ENCODE measurements around the gene PRSS36.
"Not testable (repeated sequence)": the region's sequence is repeated elsewhere in the genome, so short reads cannot be mapped to it uniquely, and the experiment has no call there.

PRSS36 gene

DNA sequence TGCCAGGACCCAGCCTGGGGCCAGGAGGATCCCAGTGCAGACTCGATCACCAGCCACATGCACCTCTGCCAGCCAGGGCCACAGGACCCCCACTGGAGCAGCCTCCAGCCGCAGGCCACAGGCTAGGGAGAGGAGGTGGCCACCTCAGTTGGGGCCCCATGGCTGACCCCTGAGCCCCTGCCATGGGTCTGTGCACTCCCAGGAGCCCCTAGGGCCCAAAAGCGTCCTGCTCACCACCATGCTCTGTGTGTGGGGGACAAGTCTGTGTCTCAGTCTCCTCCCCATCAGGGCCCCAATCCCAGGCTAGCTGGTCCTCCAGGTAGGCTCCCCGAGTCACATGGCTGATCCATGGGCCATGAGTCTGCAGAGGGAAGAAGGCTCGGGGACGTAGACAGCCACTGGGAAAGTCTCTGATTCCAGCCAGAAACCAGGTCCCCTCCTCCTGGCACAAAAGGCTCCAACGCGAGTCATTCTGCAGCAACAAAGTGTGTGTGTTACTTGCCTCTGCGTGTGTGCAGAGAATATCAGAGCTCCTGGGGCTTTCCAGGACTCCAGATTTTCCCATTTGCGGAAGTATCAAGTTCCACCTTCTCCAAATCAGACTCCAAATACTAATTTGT lies 8.3 kb downstream of the PRSS36 start:
- no peak for DNase-seq

DNA sequence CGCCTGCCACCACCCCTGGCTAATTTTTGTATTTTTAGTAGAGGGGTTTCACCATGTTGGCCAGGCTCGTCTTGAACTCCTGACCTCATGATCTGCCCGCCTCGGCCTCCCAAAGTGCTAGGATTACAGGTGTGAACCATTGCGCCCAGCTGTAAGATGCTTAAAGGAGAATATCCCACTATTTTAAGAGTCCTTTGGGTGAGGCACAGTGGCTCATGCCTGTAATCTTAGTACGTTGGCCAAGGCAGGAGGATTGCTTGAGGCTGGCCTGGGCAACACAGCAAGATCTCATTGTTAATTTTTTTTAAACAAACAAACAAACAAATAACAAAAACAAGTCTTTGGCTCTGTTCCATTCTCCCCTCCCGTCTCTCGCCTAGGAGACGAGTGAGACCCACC lies 8.8 kb downstream of the PRSS36 start:
- not testable (repeated sequence) for DNase-seq

DNA sequence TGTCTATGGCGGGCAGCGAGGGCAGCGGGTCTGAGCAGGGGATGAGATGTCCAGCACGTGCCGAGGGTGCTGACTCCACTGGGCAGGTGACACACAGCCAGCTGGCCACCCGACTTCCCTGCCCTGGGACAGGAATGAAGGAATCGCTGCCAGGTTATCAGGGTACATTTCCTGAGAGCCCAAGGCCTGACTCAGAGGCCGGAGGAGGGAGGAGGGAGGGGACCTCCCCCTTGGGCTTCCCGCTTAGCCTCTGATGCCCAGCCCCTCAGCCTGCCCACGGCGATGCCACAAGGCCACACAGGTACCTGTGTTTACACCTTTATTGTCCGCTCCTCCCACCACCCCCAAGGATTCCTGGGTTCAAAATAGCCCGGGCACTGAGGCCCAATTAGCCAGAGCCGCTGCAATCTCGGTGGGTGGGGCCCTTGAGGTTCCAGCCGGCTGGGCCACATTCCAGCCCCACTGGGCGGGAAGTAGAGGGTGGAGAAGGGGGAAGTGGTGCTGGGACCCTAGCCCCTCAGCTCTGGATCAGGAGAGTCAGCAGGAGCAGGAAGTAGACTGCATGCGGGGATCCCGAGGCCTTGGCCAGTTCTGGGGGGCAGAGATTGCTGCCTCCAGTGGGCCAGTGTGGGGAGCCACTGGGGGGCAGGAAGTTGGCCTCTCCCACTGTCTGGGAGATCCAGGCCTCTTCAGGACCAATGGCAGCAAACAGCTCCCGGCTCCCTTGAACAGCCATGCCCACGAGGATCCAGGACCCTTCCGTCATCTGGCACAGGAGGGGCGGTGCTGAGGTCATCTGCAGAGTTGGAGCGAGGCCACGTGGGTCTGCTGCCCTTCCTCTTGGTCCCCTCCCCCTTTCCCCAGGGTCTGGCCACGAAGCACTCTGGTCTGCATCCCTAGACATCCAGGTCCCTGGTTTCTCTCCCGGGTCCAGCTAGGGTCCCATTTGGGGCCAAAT lies 11.0 kb downstream of the PRSS36 start:
- no peak for DNase-seq

DNA sequence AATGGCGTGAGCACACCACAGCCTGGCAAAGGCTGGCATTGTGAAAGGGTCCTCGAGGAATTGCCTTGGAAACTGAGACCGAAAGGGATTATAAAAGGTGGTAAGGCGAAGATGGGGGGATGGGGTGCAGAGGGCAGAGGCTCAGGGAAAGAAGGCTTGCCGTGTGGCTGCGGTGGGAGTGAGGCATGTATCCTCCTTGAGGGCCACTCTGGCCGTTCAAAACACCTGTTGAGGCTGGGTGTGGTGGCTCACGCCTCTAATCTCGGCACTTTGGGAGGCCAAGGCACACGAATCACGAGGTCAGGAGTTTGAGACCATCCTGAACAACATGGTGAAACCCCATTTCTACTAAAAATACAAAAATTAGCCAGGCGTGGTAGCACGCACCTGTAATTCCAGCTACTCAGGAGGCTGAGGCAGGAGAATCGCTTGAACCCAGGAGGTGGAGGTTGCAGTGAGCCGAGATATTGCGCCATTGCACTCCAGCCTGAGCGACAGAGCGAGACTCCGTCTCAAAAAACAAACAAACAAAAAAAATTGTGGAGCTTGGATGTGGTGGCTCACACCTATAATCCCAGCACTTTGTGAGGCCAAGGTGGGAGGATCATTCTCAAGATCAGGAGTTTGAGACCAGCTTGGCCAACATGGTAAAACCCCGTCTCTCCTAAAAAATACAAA lies 12.9 kb downstream of the PRSS36 start:
- not testable (repeated sequence) for DNase-seq

DNA sequence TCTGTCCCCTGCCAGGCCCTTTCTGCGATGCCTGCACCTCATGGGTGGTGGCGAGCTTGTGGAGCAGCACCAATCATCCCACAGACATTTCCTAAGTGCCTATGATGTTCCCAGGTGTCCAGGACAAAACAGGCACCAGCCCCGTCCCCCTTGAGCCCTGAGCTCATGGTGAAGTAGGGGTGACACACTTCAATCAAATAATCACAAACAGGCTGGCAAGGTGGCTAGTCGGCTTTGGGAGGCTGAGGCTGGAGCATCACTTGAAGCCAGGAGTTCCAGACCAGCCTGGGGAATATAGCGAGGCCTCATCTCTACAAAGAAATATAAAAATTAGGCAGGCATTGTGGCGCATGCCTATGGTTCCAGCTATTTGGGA lies 13.6 kb downstream of the PRSS36 start:
- DNase-seq: no peak

DNA sequence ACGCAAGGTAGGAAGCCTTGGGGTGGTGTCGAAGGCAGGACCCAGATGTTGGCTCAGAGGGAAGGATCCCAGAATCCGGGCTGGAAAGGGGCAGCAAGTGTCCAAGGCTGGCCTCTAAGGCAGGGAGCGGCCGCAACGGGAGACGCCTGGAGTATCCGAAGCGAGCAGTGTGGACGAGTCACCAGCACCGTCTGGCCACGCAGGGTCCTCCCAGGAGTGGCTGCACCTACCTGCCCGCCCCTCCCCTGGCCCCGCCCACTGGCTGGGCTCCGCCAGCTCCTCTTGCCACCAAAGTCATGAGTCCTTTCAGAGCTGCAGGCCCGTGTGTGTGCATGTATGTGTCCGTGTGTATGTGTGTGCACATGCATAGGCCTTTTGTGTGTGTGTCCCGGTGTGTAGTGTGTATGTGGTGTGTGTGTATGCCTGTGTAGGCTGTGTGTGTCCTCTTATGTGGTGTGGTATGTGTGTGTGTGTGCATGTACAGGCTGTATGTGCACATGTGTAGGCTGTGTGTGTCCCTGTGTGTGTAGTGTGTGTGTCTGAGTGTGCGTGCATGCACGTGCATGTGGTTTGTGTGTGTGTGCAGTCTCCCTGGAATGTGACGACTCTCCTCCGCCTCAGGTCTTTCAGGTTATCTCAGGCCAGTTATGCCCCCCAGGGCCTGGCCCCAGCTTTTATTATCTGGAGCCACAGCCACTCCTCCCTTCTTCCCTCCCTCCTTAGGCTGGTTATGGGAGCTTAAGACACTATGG lies 14.2 kb downstream of the PRSS36 start, which contains the start of gene PRSS8:
Gene PRSS8 (minus strand): TSS at position 193 of the 752 bp plus-strand sequence. CDS start 229 bp downstream, outside the sequence.
- no peak for DNase-seq

DNA sequence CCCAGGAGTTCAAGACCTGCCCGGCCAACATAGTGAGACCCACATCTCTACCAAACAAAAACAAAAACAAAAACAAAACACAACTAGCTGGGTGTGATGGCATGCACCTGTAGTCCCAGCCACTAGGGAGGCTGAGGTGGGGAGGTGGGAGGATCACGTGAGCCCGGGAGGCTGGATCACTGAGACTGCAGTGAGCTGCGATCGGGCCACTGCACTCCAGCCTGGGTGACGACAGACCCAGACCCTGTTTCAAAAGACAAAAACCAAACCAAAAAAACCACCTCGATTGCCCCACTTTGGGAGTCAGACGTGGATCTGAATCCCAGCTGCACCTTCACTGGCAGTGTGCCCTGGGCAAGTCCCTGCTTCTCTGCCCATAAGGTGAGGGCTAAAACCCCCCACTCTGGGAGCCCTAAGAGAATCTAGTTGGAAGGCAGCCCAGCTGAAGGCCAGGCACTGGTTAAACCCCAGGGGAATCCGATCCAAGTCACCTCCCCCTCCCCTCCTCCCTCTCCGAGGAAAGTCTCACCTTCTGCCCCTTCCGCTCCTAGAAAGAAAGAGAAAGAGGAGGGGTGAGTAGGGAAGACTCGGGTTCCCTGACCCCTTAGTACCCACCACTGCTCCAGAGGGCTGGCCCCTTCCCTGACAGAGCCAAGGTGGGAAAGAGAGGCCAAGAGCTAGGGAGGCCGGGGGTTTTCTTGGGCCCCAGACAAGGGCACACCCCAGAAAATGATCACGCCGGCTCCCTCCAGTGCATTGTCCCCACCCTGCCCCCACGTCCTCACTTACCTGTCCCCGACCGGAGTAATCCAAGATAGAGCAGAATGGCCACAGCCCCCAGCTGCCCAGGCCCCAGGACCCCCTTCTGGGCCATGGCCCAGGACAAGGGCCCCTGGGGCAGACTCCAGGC lies 15.0 kb downstream of the PRSS36 start:
- no peak for DNase-seq

DNA sequence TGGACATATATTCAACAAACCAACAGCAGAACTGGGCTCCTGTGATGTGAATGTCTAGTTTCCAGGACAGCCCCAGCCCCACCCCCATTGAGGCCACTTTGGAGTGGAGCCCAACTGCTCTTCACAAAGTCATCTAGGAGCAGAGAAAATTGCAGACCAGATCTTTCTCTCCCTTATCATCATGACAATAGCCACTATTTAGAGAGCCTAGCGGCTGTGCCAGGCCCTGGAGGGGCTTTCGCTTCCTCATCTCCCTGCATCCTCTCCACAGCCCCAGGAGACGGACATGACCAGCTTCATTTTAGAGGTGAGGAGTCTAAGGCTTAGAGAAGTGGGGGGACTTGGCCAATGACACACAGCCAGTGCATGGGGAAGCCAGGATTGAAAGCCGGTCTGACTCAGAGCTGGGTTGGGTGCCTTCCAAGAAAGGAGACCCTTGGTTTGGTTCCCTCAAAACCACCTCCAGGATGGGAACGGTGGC lies 15.7 kb downstream of the PRSS36 start:
- no peak for DNase-seq

DNA sequence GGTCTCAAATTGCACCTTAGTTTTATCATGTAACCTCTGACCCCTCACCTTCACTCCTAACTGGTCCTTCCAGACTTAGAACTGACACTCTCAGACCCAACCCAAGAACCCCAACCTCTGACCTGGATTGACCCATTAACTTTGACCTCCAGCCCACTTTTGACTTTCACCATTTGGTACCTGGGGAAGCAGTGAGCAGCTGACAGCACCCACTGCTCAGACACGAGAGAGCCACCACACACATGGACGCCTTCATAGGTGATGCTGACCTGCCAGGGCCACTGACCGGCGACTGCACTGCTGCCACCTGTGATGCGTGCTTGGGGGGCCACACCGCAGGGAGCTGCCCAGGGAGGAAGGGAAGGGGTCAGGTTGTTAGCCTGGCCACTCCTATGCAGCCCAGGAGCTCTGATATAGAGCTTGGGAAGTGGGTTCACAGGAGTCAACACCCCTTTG lies 16.8 kb downstream of the PRSS36 start:
- no peak for DNase-seq

DNA sequence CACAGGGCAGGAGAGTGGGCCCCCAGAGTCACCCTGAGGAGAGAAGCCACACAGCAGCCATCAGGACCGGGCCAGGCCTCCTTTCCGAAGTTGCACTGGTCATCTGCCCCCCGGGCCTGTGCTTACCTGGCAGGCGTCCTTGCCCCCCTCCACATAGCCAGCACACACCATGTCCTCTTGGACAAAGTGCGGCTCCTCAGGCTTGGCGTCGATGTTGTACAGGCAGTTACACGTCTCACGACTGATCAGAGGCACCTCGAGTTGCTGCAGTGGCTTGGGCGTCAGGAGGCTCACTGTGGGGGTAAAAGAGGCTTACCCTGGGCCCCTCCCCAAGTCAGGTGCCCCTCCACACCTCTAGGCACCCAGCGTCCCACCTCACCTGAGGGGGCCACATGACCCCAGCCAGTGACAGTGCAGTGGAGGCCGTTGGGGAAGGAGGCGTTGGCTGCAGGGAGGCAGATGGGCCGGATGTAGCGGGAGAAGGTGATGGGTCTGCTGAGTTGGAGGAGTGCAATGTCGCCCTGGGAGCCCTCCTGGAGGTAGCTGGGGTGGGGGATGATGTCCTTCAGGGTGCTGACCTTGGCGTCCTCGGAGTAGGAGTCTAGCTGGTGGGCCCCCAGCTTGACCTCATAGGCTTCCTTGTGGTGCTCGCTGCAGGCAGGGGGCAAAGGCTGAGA lies 17.4 kb downstream of the PRSS36 start:
- no peak for DNase-seq

DNA sequence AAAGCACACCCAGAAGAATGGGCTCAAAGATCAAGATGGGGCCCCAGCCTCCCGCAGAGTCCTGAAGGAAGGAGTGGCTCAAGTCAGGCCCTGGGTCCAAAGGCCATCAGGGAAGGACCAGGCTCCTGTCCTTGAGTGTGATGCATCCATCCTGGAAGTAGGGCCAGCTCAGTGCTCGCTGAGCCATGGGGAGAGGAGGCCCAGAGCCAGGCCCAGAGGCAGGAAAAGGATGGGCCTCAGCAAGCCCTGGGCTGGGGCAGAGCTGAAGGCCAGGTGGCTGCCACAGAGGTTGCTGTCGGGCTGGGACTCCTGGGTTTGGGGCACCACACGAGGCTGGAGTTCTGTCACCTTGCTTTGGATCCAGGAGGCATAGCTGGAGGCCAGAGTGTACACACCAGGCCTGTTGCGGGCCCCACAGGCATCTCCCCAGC lies 18.0 kb downstream of the PRSS36 start:
- no peak for DNase-seq

DNA sequence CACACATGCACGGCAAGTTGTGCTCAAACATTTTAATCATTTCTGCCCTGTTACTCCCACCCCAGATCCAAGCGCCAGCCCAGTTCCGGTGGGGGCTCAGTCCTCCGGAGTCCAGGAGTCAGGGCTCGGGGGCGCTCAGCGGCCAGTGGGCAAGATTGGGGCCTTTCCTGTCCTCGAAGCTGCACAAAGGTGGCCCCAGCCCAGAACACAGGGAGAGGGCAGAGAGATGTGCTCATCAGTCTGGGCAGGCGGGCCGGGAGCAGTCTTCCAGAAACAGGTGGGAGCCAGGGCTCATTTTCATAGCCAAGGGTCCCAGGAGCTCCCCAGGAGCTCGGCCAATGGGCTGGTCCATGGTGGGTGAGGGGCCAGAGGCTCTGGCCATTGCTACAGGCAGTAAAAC lies 18.4 kb downstream of the PRSS36 start:
- DNase-seq: no peak

DNA sequence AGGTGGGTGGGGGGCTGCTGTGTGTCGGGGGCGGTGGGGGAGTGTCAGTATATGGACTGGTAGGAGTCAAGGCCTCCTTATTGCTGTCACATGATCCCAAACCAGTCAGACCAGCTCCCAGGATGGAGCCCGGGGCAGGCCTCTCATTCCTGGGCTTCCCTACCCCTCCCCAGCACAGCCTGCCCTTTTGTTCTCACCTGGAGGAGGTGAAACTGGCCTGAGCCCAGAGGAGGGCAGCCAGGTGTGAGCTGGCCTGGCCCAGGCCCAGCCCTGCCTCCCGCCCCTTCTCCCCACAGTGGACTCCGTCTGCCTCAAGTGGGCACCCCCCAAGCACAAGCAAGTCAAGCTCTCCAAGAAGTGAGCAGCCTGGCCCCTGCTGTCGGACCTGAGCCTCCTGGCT lies 19.0 kb downstream of the PRSS36 start:
- no peak for DNase-seq

DNA sequence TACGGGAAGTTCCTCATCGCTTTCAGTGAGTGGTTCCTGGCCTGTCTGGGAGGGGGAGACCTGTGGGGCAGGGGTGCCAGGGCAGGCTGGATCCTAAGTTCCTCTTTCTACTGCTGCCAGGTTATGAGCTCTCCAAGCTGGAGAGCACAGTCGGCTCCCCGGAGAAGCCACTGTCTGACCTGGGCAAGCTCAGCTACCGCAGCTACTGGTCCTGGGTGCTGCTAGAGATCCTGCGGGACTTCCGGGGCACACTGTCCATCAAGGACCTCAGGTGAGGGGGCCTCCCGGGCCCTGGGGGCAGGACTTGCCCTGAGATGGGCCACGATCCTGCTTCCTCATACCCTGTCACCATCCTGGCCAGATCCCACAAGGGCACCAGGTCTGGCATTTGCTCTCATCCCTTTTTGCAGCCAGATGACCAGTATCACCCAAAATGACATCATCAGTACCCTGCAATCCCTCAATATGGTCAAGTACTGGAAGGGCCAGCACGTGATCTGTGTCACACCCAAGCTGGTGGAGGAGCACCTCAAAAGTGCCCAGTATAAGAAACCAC lies 19.5 kb downstream of the PRSS36 start:
- no peak for DNase-seq

DNA sequence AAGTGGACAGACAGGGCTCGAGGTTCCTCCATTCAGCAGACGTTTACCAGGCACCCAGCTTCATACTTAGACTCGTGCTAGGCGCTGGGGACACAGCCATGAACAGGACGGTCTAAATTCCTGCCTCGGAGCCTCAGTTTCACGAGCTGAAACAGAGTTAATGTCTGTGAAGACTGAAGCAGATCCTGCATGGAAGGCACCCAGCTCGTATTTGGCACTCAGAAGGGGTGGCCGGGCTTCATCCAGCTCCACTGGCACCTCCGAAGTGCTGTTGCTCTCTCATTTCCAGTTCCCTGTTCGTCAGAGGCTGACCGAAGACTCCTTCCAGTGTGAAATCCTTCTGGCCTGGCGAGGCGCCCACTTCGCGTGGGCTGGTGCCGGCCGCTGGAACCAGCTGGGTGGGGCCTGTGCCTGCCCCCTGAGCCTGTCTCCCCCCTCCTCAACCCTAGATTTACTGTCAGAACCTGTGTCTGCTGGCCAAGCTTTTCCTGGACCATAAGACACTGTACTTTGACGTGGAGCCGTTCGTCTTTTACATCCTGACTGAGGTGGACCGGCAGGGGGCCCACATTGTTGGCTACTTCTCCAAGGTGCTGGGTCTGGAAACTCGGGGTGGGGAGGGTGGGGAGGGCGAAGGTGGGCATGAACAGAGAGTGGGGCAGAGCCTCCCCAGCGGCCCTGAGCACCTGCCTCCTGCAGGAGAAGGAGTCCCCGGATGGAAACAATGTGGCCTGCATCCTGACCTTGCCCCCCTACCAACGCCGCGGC lies 20.1 kb downstream of the PRSS36 start:
- DNase-seq: no peak

DNA sequence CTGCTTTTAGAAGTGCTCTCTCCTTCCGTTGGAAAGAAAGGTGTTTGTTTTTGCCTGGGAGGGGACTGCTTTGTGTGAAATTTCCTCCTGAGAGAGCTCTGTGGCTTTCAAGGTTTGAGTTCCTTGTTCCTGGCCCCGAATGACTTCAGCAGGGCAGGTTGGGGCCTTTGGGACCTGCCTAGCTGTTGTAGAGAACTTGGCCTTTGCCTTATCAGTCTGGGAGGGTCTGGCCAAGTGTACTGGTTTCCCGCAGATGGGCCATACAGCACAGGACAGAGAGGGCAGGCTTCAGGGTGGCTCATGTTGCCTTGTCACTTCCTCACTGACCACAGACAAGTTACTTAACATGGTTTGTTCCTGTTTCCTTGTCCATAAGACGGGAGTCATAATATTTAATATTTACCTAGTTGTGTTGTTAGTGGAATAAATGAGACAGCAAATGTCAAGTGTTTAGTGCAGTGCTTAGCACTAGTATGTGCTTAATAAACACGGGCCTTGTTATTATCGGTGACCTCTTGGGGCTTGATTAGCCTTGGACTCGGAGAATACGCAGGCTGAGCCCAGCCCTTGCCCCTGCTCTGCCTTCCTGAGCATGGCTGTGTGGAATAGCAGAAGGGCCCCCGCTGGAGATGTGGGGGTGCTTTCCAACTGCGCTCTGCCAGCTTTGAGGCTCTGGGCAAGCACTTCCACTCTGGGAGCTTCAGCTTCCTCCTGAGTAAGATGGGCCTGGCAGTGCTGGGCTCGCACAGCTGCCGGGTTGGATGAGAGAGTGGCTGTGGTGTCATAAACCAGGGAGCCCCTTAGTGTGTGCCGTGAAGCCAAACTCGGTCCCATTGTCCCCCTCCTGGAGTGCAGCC lies 20.9 kb downstream of the PRSS36 start:
- no peak for DNase-seq

DNA sequence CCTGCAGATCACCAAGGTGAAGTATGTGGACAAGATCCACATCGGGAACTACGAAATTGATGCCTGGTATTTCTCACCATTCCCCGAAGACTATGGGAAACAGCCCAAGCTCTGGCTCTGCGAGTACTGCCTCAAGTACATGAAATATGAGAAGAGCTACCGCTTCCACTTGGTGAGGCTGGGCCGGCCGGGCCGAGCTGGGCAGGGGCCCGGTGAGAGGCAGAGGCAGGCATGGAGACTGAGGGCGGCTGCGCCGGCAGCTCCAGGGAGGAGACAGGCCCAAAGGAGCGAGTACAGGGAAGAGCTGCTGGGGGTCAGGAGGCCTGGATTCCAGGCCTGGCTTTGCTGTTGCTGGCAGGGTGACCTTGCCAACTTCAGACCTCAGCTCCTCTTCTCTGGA lies 22.7 kb downstream of the PRSS36 start:
- no peak for DNase-seq

DNA sequence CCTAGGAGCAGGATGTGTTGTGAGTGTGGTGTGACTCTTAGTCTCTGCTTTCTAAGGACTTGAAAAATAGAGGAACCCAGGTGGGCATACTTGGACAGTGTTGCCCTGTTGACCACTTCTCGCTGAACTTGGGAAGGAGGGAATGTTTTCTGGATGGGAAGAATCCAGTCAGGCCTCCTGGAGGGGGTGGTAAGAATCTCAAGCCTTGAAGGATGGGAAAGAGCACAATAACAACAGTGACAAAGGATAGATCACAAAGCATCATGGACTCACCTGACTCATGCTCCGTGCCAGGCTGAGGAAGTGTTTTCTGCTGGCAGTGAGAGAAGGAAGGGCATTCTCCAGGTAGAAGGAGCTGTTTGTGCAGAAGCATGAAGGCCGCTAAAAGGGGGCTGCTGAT lies 24.0 kb downstream of the PRSS36 start:
- no peak for DNase-seq

DNA sequence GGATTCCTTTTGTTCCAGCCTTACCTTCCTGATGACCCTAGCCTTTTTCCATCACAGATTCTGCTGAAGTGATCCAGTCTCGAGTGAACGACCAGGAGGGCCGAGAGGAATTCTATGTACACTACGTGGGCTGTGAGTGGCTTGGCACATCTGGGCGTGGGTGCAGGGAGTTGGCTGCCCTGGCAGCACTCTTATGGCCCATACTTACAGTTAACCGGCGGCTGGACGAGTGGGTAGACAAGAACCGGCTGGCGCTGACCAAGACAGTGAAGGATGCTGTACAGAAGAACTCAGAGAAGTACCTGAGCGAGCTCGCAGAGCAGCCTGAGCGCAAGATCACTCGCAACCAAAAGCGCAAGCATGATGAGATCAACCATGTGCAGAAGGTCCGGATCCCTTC lies 29.7 kb downstream of the PRSS36 start:
- DNase-seq: no peak

Data from NCI-H526 treated with DMSO at 0.1 percent for 48 hours (cell line).